Suppressor macrophage treated with lipopolysaccharide for 1 hour (primary cell): ENCODE measurements around the gene TMEM225.
"Not testable (repeated sequence)": the region's sequence is repeated elsewhere in the genome, so short reads cannot be mapped to it uniquely, and the experiment has no call there.

Source experiments
- DNase-seq, 3 donors: peaks; one replicate each; pipeline ENCODE4 v3.0.0-alpha.2; 2020 to 2022

The TMEM225 gene

GRCh38 chr11:123885570-123885969 lies at the start of gene TMEM225:
Gene TMEM225, minus strand, starts transcription at chr11:123885670. Its CDS starts 245 bp downstream, at chr11:123885425.
- DNase-seq = no peak

- DNase-seq = no peak
Measured at GRCh38 chr11:123924027-123924426, 38.6 kb upstream of the TMEM225 start.

GRCh38 chr11:123920943-123921342 lies 35.5 kb upstream of the TMEM225 start:
- DNase-seq = no peak

- no peak for DNase-seq
Measured at GRCh38 chr11:123905826-123906225, 20.4 kb upstream of the TMEM225 start.

GRCh38 chr11:123904932-123905331 lies 19.5 kb upstream of the TMEM225 start:
- no peak for DNase-seq

GRCh38 chr11:123903932-123904331 lies 18.5 kb upstream of the TMEM225 start:
- DNase-seq = no peak

GRCh38 chr11:123901867-123902266 lies 16.4 kb upstream of the TMEM225 start, which contains the start of gene OR8D4:
Gene OR8D4, plus strand, starts transcription at chr11:123902167. Its CDS starts 4,265 bp downstream, at chr11:123906432.
- DNase-seq = no peak

- no peak for DNase-seq
Measured at GRCh38 chr11:123899792-123900191, 14.3 kb upstream of the TMEM225 start.

GRCh38 chr11:123892031-123892430 lies 6.6 kb upstream of the TMEM225 start:
- no peak for DNase-seq

- DNase-seq = no peak
Measured at GRCh38 chr11:123880912-123881311, 4.6 kb downstream of the TMEM225 start.

- DNase-seq = not testable (repeated sequence)
Measured at GRCh38 chr11:123867795-123868194, 17.7 kb downstream of the TMEM225 start.

- DNase-seq = not testable (repeated sequence)
Measured at GRCh38 chr11:123865293-123865692, 20.2 kb downstream of the TMEM225 start.

GRCh38 chr11:123859731-123860130 lies 25.7 kb downstream of the TMEM225 start:
- DNase-seq = no peak

- DNase-seq = no peak
Measured at GRCh38 chr11:123856444-123856843, 29.0 kb downstream of the TMEM225 start.

GRCh38 chr11:123853038-123853437 lies 32.4 kb downstream of the TMEM225 start:
- DNase-seq = no peak

- DNase-seq = no peak
Measured at GRCh38 chr11:123852321-123852720, 33.1 kb downstream of the TMEM225 start.

GRCh38 chr11:123851110-123851509 lies 34.4 kb downstream of the TMEM225 start:
- DNase-seq = no peak

- DNase-seq = peak; percentile 12 to 22 (median 14)
Measured at GRCh38 chr11:123841174-123841573, 44.3 kb downstream of the TMEM225 start.

GRCh38 chr11:123839131-123839530 lies 46.3 kb downstream of the TMEM225 start:
- no peak for DNase-seq

- DNase-seq = no peak
Measured at GRCh38 chr11:123838659-123839058, 46.8 kb downstream of the TMEM225 start.

GRCh38 chr11:123838199-123838598 lies 47.3 kb downstream of the TMEM225 start:
- no peak for DNase-seq

GRCh38 chr11:123833095-123833494 lies 52.4 kb downstream of the TMEM225 start:
- no peak for DNase-seq
